ENCODE results near the gene SPR.
A peak's percentile ranks its signal among the peaks of the same experiment; 100 is the strongest.

- peak; percentile 93 for TF ChIP-seq SUZ12 (IDR thresholded peaks at IDR 0.05; ENCODE audit: extremely low read depth, insufficient read depth, insufficient read length)
- no peak for TF ChIP-seq YY1 (IDR thresholded peaks at IDR 0.05; ENCODE audit: insufficient read depth, insufficient read length)
- TF ChIP-seq ZNF274 (IDR thresholded peaks at IDR 0.05; ENCODE audit: low read depth, low read length): no peak
These were observed 37.4 kb downstream of the SPR start for GRCh38 chr2:72924353-72925240.

All from NT2/D1 (cell line).